Stimulated activated CD4-positive, alpha-beta T cell treated with anti-CD3 and anti-CD28 coated beads, TNF-alpha, amount 100 ng/mL, for 48 hours (primary cell): ENCODE results near the gene MAP2K7.
"Not testable (repeated sequence)": the region's sequence is repeated elsewhere in the genome, so short reads cannot be mapped to it uniquely, and the experiment has no call there.

ENCODE experiments used
- DNase-seq, 3 donors: peaks; one replicate each; pipeline ENCODE4 v3.0.0-alpha.2; 2020; ENCODE audit warnings: low read depth in 3 of 3

The MAP2K7 gene

DNA sequence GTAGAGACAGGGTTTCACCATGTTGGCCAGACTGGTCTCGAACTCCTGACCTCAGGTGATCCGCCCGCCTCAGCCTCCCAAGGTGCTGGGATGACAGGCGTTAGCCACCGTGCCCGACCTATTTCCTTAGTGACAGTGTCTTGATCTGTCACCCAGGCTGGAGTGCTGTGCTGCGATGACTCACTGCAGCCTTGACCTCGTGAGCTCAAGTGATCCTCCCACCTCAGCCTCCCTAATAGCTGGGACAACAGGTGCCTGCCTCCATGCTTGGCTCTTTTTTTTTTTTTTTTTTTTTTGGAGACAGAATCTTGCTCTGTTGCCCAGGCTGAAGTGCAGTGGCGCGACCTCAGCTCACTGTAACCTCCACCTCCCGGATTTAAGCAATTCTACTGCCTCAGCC is 26.4 kb downstream of the MAP2K7 start:
- DNase-seq = not testable (repeated sequence)

DNA sequence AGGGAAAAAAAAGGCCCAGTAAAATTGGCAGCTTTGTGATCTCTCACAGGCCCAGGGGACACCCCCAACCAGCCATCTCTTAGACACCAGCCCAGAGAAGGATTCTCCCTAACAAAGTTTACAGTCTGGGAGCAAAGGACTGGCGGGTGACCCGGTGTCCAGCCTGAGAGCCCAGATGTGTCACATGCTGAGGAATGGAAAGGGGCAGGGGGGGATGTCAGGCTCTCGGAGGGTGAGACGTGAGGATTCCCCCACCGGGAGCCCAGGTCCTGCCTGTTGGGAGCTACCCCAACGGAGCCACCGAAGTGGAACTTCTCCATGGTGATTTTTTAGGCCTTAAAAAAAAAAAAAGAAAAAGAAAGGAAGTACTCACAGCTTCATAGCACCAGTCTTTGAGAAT is 27.1 kb downstream of the MAP2K7 start:
- DNase-seq = no peak

DNA sequence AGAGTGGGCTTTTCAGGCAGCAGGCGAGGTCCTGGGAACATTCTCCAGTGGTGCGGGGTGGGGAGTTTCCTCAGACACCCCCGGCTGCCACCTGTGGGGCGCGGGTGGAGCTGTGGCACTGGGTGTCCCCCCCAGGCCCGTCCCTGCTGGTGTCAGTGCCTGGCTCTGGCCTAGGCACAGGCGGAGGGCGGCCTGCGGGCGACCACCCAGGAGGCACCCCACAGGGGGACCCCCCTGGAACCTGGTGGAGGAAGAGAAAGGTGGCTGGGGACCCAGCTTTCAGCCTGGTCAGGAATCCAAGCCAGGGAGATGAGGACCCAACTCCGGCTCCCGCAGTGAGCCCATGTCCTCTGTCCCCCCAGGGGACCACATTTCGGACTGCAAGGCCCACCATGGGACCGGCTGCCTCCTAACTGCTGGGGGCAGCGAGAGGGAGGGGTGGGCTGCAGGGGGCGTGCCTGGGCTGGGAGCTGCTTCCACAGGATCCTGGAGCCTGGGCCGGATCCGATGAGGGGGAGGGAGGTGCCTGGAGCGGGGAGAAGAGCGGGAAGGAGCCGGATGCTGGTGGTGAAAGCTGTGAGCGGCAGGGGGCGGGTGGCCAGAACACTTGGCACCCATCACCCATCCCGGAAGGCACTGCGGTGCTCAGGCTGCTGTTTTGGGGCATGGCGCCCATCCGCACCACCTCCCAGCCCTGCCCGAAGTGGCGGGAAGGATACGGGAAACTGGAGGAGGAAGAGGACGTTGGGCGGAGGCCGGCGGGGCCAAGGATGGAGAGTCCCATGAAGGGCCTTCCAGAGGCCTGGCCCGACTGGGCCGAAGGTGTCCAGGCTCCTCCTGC is 27.8 kb downstream of the MAP2K7 start:
- DNase-seq = no peak

GRCh38 chr19:7932276-7932929 is 28.7 kb downstream of the MAP2K7 start:
- DNase-seq = no peak

DNA sequence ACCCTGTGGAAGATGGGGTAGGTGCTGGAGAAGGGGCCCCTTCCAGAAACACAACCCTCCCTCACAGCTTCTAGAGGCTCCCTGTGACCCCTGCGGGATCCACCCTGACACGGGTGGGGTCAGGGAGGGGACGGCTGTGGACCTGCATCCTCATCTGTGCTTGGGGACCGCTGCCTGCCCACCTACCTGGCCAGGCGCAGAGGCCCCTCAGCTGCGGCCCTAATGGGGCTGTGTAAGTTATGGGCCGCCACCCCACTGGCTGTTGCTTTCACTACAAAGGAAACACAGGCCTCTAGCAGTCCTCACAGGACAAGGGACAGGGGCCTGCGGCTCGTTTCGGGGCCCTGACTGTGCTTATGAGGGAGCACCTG is 29.2 kb downstream of the MAP2K7 start:
- no peak for DNase-seq

DNA sequence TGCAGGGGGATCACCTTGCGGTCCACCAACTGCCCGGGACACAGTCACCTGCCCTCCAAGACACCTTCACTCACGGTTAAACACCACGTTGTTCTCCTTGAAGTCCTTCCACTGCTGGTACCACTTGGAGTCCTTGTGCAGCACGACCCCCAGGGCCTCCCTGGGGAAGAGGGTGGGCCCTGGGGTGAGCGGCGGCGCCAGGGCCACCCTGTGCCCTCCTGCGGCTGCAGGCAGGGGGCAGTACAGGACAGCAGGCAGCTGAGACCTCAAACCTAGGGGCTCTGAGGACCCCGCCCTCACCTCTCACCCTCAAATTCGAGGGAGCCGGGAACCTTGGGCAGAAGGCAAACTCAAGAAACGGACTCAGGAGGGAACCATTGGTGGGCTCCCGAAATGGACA is 29.7 kb downstream of the MAP2K7 start:
- no peak for DNase-seq

DNA sequence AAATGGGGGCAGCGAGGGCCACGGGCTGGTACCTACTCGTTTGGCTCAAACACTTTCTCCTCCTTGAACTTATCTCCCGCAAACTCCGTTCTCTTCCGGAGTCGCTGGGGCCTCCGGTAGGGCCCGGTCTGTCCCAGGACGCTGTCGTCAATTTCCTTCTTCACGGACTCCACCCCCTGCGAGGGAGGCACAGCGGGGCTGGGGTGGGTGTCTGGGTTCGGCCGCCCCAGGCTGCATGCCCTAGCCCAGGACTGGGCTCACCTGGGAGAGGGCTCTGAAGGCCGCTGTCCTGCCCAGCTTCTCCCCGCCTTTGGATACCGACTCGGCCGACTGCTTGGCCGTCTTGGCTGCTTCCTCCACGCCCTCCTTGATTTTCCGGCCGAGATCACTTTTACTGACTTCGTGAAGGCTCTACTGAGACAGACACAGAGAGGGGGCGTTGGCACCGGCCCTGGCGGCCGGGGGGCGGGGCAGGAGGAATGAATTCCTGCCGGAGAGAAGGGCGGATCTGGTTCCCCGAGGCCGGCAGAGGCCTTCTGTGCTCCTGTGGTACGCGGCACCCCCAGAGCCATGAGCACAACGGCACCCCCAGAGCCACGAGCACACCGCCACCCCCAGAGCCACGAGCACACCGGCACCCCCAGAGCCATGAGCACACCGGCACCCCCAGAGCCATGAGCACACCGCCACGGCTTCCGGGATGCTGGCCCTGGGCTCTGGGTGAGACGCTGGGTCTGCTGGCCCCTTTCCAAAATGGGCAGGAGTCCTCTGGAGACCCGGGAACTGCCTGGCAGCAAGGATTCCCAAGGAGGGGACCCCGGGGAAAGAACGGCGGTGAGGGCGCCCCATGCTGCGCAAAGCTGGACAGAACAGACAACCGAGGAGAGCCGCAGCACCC is 30.4 kb downstream of the MAP2K7 start:
- DNase-seq = no peak

GRCh38 chr19:7934766-7935165 is 31.1 kb downstream of the MAP2K7 start:
- DNase-seq = no peak

- DNase-seq = no peak
These were observed 37.2 kb downstream of the MAP2K7 start for GRCh38 chr19:7940841-7941240.

DNA sequence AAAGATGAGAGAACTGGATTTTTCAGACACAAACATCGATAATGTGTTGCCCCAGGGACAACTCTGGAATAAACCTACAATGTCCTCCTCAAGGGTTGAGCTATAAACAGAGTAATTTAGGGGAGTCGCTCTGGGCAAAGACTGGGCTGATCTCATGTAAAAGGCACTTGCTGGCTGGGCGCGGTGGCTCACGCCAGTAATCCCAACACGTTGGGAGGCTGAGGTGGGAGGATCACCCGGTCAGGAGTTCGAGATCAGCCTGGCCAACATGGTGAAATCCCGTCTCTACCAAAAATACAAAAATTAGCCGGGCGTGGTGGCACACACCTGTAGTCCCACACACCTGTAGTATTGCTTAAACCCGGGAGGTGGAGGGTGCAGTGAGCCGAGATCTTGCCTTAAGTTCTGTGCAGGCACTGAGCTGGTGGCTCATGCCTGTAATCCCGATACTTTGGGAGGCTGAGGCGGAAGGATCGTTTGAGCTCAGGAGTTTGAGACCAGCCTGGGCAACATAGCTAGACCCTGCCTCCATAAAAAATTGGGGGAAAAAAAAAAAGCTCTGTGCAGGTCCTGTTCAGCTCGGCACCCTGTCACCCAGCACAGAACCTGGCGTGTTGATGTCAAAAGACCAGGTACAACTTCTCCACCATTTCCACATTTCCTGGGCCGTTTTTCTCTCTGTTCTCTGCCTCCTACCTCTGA is 38.4 kb downstream of the MAP2K7 start:
- DNase-seq = no peak

- DNase-seq = no peak
These were observed 39.3 kb downstream of the MAP2K7 start for GRCh38 chr19:7942981-7943443.

- peak; percentile 96 to 99 (median 97) for DNase-seq
These were observed 39.9 kb downstream of the MAP2K7 start, which contains the start of gene TIMM44 for GRCh38 chr19:7943444-7944176. TIMM44 (minus strand) TSS chr19:7943666; CDS start chr19:7943651, 15 bp downstream.

DNA sequence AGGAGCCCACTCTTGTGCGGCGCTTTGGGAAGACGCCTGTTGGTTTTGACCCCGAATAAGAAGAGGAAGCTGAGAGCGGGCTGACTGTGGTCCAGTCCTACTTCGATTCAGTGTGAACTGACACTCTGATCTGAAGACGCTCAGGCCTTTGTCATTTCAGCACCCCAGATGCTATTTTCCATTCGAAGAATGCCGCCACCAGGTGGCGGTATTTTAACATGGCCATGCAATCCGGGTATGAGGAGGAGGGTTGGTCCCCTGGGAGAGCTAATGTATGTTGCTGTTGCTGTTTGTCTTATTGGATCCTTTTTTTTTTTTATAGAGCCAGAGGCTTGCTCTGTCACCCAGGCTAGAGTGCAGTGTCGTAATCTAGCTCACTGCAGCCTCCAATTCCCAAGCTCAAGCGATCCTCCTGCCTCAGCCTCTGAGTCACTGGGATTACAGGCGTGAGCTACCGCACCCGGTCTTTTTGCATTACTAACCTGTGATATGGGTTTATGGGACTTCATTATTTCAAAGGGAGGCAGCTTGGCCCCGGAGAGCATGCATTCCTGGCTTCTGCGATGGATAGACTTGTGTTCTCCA is 40.6 kb downstream of the MAP2K7 start:
- peak; percentile 74 to 83 (median 79) for DNase-seq

DNA sequence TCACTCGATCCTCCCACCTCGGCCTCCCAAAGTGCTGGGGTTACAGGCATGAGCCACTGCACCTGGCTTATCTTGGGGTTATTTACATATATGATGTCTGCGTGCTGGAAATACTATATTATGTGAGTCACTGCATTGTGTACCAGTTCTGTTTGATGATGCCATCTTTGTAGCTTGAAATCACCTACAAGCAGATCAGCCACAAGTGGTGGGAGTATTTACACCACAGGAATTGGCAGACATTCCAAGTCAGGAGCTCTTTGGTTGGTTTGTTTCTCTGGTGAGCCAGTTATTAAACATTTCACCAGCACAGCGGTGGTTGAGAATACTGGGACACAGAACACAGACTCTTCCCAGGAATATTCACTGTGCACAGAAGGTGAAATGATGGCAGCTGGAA is 44.3 kb downstream of the MAP2K7 start:
- no peak for DNase-seq

DNA sequence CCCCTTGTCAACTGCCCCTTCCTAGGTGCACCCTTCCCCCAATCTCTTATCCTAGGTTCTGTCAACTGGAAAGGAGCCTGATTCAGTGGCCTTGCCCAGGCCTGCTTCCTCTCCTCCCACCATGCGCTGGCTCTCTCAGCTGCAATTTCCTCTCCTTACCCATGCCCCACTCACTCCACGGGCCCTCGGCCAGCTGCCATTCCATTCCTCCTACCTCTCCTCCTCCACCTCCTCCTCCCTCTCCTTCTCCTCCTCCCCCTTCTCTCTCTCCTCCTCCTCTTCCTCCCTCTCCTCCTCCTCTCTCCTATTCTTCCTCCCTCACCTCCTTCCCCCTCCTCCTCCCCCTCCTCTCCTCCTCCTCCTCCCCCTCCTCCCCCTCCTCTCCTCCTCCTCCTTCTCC is 49.4 kb downstream of the MAP2K7 start:
- DNase-seq = no peak

DNA sequence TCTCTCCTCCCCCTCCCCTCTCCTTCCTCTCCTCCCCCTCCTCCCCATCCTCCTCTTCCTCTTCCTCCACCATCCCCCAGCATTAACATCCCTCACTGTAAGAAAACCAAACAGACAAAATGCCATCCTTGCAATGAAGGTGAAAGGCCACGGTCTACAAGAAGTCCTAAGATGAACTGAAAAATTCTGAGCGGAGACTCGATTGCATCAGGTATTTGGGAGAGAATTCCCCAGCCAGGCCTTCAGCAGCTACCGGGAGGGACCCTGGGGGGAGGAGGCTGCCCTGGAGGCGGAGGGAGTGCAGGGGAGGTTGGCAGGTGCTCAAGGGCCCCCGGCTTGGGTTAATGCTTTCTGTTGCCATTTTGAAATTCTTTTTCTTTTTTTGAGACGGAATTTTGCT is 49.9 kb downstream of the MAP2K7 start:
- no peak for DNase-seq

GRCh38 chr19:7955696-7956095 is 52.0 kb downstream of the MAP2K7 start:
- DNase-seq = no peak

DNA sequence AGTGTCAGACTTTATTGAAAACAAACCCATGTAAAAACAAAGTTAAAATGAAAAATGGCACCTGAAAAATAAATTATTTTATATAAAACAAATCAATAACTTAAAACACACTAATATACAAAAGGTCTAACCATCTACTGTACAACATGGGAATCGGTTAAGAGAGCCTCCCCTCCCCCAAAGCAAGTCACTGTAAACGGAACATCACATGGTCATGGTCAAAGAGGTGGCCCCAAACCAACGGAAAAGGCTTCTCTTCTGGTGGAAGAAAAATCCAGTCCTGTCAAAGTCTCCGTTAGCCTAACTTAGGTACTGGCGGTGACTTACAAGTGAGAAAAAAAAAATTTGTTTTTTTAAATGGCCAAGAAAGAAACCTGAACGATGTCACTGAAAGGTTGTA is 55.5 kb downstream of the MAP2K7 start:
- DNase-seq = no peak

GRCh38 chr19:7961082-7961481 is 57.4 kb downstream of the MAP2K7 start:
- DNase-seq = not testable (repeated sequence)

GRCh38 chr19:7961920-7962626 is 58.4 kb downstream of the MAP2K7 start:
- no peak for DNase-seq
